HepG2 (cell line): ENCODE results near the gene MLST8. TPM values are rescaled to one million over a fixed set of nuclear protein-coding genes. Genes with fewer than 3 reads are reported as not detected.
A peak's percentile ranks its signal among the peaks of the same experiment; 100 is the strongest.

Source experiments
- ADNP ChIP-seq: sonication (generic); formaldehyde crosslinking; IDR thresholded peaks from 2 replicates; pipeline ENCODE4 v1.4.0; 2020; ENCODE audit warnings: missing genetic modification reagents
- ARNT ChIP-seq: fragments of 450-650 bp; IDR thresholded peaks from 2 replicates; pipeline ENCODE4 v1.6.1; 2017
- ESRRA ChIP-seq: sonication (generic); formaldehyde crosslinking; IDR thresholded peaks from 2 replicates; pipeline ENCODE4 v1.5.1; 2020; ENCODE audit warnings: mild to moderate bottlenecking, low read depth, missing genetic modification reagents
- HNRNPL ChIP-seq: fragments of 200-400 bp; formaldehyde crosslinking; IDR thresholded peaks from 2 replicates; pipeline ENCODE4 v1.6.1; 2017; ENCODE audit warnings: mild to moderate bottlenecking, low read depth, low read length
- KDM2A ChIP-seq: sonication (generic); formaldehyde crosslinking; IDR thresholded peaks from 2 replicates; pipeline ENCODE4 v1.4.0; 2020; ENCODE audit warnings: low read depth, missing genetic modification reagents, borderline replicate concordance
- MEF2D ChIP-seq: sonication (generic); formaldehyde crosslinking; IDR thresholded peaks from 2 replicates; pipeline ENCODE4 v1.5.1; 2020; ENCODE audit warnings: mild to moderate bottlenecking, missing genetic modification reagents
- MIER2 ChIP-seq: IDR thresholded peaks from 2 replicates; pipeline ENCODE4 v1.6.1; 2016; ENCODE audit warnings: missing biosample characterization, missing genetic modification reagents
- SSRP1 ChIP-seq: IDR thresholded peaks from 2 replicates; pipeline ENCODE4 v1.6.1; 2016; ENCODE audit warnings: control low read depth
- U2AF1 ChIP-seq: fragments of 200-400 bp; formaldehyde crosslinking; optimal IDR thresholded peaks from 2 replicates; pipeline ENCODE3; 2017; ENCODE audit warnings: mild to moderate bottlenecking, low read depth, low read length
- ZNF761 ChIP-seq: sonication (generic); formaldehyde crosslinking; conservative IDR thresholded peaks from 2 replicates; pipeline ENCODE4 v1.4.0; 2020; ENCODE audit warnings: mild to moderate bottlenecking, missing genetic modification reagents
- ZSCAN22 ChIP-seq: sonication (generic); formaldehyde crosslinking; IDR thresholded peaks from 2 replicates; pipeline ENCODE4 v1.4.0; 2020; ENCODE audit warnings: mild to moderate bottlenecking, missing genetic modification reagents
- polyA plus RNA-seq, 8 experiments: library from polyadenylated mRNA; depleted of rRNA in 3 of 8; stranded (reverse) in 7 of 8; unstranded in 1 of 8; fragments of >200 nt; fragmentation: Illumina TruSeq in 4 of 8; extraction: Trizol in 4 of 8; gene quantifications; 2 replicates each; pipeline versions ENCODE4 v1.2.1 to v1.2.3, GENCODE V29; 2011 to 2016; ENCODE audit warnings: low read depth in 4 of 8, missing spikeins in 1 of 8, mixed read lengths in 1 of 8; ENCODE audit not compliant: insufficient read depth in 1 of 8
- total RNA-seq, 5 experiments: library from RNA; depleted of rRNA; stranded (reverse); fragments of >200 nt; fragmentation: Illumina TruSeq; extraction: Trizol; gene quantifications; 2 replicates each; pipeline ENCODE4 v1.2.3, GENCODE V29; 2016; ENCODE audit warnings: low read depth in 1 of 5
- TF ChIP-seq, protein P1 (sequence below): IDR thresholded peaks from 2 replicates; pipeline ENCODE4 v1.6.1; 2012; ENCODE audit warnings: low read depth, low read length, improper control_type of control experiment
- TF ChIP-seq, protein P2 (sequence below): sonication (generic); formaldehyde crosslinking; IDR thresholded peaks from 2 replicates; pipeline ENCODE4 v1.8.1; 2023; ENCODE audit warnings: mild to moderate bottlenecking, inconsistent platforms, moderate library complexity, missing genetic modification reagents, borderline replicate concordance
- TF ChIP-seq, protein P3 (sequence below): sonication (generic); formaldehyde crosslinking; IDR thresholded peaks from 2 replicates; pipeline ENCODE4 v1.5.0; 2020; ENCODE audit warnings: mild to moderate bottlenecking, missing genetic modification reagents, borderline replicate concordance
- TF ChIP-seq, protein P4 (sequence below): sonication (generic); formaldehyde crosslinking; IDR thresholded peaks from 2 replicates; pipeline ENCODE4 v1.5.1; 2020; ENCODE audit warnings: mild to moderate bottlenecking, missing genetic modification reagents, moderate library complexity
- TF ChIP-seq, protein P5 (sequence below): sonication (generic); formaldehyde crosslinking; conservative IDR thresholded peaks from 2 replicates; pipeline ENCODE4 v1.8.0; 2022; ENCODE audit warnings: low read depth, missing genetic modification reagents
- TF ChIP-seq, protein P6 (sequence below): sonication (generic); formaldehyde crosslinking; IDR thresholded peaks from 2 replicates; pipeline ENCODE4 v1.5.1; 2020; ENCODE audit warnings: mild to moderate bottlenecking, moderate library complexity, missing genetic modification reagents

The MLST8 gene
- total and polyA plus RNA-seq, 2 of the 13 experiments (the other 11 are each of a cell fraction or from before 2014, with no cell fraction given) = 30.8 to 72.7 TPM

DNA sequence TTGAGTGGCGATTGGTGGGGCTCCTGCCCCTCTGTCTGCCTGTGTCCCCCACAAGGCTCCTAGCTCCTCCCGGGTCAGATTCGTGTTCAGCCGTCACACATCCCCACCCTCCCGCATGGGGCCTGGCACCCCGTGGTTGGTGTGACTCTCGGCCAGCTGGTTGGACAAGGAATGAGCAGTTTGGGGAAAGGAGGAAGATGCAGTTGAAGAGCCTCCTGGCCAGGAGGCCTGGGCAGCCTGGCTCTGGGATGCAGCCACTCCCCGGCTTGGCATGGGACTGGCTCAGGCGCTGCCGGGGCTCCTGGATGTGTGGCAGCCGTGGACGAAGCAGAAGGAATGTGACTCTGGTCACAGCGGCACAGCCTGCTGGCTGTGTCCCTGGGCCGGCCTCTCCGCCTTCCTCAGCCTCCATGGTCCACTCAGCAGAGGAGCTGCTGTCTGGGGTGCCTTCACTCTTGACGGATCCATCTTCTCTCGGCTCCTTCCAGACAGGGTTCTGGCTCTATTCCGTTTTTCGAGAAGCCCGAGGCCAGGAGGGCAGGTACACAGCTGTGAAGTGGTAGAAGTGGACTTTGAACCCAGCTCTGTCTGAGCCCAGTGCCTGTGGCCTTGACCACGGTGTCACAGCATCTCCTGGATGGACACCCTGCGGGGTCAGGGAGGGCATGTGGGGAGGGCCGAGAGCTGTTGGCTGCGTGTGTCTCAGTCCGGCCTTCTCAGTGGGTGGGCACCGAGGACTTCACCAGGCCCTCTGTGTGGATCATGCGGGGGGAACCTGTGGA lies 47.6 kb upstream of the MLST8 start (continued):
- TF ChIP-seq, protein P1, sequence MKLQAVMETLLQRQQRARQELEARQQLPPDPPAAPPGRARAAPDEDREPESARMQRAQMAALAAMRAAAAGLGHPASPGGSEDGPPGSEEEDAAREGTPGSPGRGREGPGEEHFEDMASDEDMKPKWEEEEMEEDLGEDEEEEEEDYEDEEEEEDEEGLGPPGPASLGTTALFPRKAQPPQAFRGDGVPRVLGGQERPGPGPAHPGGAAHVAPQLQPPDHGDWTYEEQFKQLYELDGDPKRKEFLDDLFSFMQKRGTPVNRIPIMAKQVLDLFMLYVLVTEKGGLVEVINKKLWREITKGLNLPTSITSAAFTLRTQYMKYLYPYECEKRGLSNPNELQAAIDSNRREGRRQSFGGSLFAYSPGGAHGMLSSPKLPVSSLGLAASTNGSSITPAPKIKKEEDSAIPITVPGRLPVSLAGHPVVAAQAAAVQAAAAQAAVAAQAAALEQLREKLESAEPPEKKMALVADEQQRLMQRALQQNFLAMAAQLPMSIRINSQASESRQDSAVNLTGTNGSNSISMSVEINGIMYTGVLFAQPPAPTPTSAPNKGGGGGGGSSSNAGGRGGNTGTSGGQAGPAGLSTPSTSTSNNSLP = no peak
- TF ChIP-seq ZNF761 (CRISPR knock-in tag) (0 out of 2 replicates have a peak, but pooled peaks have one; percentile 15), ADNP (CRISPR knock-in tag) (no peak), KDM2A (CRISPR knock-in tag) (peak; percentile 71; the same call in 1 of the 2 replicates), ESRRA (CRISPR knock-in tag) (peak; percentile 96), ARNT (no peak), SSRP1 (CRISPR knock-in tag) (0 out of 2 replicates have a peak, but pooled peaks have one; percentile 54), U2AF1 (no peak), MEF2D (CRISPR knock-in tag) (peak; percentile 74), ZSCAN22 (CRISPR knock-in tag) (no peak), HNRNPL (0 out of 2 replicates have a peak, but pooled peaks have one; percentile 64), MIER2 (CRISPR knock-in tag) (no peak)
- TF ChIP-seq, protein P2, sequence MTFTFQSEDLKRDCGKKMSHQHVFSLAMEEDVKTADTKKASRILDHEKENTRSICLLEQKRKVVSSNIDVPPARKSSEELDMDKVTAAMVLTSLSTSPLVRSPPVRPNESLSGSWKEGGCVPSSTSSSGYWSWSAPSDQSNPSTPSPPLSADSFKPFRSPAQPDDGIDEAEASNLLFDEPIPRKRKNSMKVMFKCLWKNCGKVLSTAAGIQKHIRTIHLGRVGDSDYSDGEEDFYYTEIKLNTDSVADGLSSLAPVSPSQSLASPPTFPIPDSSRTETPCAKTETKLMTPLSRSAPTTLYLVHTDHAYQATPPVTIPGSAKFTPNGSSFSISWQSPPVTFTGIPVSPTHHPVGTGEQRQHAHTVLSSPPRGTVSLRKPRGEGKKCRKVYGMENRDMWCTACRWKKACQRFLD = no peak
- TF ChIP-seq, protein P3, sequence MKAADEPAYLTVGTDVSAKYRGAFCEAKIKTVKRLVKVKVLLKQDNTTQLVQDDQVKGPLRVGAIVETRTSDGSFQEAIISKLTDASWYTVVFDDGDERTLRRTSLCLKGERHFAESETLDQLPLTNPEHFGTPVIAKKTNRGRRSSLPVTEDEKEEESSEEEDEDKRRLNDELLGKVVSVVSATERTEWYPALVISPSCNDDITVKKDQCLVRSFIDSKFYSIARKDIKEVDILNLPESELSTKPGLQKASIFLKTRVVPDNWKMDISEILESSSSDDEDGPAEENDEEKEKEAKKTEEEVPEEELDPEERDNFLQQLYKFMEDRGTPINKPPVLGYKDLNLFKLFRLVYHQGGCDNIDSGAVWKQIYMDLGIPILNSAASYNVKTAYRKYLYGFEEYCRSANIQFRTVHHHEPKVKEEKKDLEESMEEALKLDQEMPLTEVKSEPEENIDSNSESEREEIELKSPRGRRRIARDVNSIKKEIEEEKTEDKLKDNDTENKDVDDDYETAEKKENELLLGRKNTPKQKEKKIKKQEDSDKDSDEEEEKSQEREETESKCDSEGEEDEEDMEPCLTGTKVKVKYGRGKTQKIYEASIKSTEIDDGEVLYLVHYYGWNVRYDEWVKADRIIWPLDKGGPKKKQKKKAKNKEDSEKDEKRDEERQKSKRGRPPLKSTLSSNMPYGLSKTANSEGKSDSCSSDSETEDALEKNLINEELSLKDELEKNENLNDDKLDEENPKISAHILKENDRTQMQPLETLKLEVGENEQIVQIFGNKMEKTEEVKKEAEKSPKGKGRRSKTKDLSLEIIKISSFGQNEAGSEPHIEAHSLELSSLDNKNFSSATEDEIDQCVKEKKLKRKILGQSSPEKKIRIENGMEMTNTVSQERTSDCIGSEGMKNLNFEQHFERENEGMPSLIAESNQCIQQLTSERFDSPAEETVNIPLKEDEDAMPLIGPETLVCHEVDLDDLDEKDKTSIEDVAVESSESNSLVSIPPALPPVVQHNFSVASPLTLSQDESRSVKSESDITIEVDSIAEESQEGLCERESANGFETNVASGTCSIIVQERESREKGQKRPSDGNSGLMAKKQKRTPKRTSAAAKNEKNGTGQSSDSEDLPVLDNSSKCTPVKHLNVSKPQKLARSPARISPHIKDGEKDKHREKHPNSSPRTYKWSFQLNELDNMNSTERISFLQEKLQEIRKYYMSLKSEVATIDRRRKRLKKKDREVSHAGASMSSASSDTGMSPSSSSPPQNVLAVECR (CRISPR knock-in tag) = peak; percentile 92; the same call in 1 of the 2 replicates
- TF ChIP-seq, protein P4, sequence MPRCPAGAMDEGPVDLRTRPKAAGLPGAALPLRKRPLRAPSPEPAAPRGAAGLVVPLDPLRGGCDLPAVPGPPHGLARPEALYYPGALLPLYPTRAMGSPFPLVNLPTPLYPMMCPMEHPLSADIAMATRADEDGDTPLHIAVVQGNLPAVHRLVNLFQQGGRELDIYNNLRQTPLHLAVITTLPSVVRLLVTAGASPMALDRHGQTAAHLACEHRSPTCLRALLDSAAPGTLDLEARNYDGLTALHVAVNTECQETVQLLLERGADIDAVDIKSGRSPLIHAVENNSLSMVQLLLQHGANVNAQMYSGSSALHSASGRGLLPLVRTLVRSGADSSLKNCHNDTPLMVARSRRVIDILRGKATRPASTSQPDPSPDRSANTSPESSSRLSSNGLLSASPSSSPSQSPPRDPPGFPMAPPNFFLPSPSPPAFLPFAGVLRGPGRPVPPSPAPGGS (CRISPR knock-in tag) = no peak
- TF ChIP-seq, protein P5, sequence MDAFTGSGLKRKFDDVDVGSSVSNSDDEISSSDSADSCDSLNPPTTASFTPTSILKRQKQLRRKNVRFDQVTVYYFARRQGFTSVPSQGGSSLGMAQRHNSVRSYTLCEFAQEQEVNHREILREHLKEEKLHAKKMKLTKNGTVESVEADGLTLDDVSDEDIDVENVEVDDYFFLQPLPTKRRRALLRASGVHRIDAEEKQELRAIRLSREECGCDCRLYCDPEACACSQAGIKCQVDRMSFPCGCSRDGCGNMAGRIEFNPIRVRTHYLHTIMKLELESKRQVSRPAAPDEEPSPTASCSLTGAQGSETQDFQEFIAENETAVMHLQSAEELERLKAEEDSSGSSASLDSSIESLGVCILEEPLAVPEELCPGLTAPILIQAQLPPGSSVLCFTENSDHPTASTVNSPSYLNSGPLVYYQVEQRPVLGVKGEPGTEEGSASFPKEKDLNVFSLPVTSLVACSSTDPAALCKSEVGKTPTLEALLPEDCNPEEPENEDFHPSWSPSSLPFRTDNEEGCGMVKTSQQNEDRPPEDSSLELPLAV = no peak
- TF ChIP-seq, protein P6, sequence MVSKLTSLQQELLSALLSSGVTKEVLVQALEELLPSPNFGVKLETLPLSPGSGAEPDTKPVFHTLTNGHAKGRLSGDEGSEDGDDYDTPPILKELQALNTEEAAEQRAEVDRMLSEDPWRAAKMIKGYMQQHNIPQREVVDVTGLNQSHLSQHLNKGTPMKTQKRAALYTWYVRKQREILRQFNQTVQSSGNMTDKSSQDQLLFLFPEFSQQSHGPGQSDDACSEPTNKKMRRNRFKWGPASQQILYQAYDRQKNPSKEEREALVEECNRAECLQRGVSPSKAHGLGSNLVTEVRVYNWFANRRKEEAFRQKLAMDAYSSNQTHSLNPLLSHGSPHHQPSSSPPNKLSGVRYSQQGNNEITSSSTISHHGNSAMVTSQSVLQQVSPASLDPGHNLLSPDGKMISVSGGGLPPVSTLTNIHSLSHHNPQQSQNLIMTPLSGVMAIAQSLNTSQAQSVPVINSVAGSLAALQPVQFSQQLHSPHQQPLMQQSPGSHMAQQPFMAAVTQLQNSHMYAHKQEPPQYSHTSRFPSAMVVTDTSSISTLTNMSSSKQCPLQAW (CRISPR knock-in tag) = 0 out of 2 replicates have a peak, but pooled peaks have one; percentile 56
